ENCODE data around the gene LRRFIP2.

DNA sequence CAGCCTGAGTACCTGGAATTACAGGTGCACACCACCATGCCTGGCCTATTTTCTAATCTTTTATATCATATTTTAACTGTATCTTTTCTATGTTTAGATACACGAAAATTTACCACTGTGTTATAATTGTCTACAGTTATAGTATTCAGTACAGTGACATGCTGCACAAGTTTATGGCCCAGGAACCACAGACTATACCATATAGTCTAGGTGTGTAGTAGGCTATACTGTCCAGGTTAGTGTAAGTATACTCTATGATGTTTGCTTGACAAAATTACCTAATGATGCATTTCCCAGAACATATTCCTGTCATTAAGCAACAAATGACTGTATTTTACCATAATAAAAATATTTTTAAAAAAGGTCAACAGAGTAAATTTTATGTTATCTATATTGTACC lies 5.5 kb downstream of the LRRFIP2 start:
- TF ChIP-seq POLR2A (IDR thresholded peaks at IDR 0.05): no peak
- TF ChIP-seq CTCF (IDR thresholded peaks at IDR 0.05): no peak

Measured in lower leg skin (tissue), 3 donors.